Ectodermal cell (in vitro differentiated cells): Measurements from ENCODE around the gene BLNK.

Source experiments
- H3K27ac ChIP-seq: 2 replicates; pipeline ENCODE4 v1.7.0; 2013; ENCODE audit warnings: mild to moderate bottlenecking, low read depth, low read length; ENCODE audit not compliant: insufficient read depth, poor library complexity, severe bottlenecking
- H3K27me3 ChIP-seq: 2 replicates; pipeline ENCODE4 v1.7.0; 2013; ENCODE audit warnings: mild to moderate bottlenecking, low read length; ENCODE audit not compliant: insufficient read depth, control insufficient read depth, poor library complexity, severe bottlenecking
- H3K36me3 ChIP-seq: one replicate; pipeline ENCODE4 v1.7.0; 2013; ENCODE audit warnings: low read length; ENCODE audit not compliant: control insufficient read depth, insufficient read depth
- H3K4me1 ChIP-seq: one replicate; pipeline ENCODE4 v1.7.0; 2013; ENCODE audit warnings: low read length; ENCODE audit not compliant: control insufficient read depth, insufficient read depth
- H3K4me3 ChIP-seq: 2 replicates; pipeline ENCODE4 v1.7.0; 2013; ENCODE audit warnings: low read depth, low read length, control low read depth; ENCODE audit not compliant: insufficient read depth
- H3K9me3 ChIP-seq: 2 replicates; pipeline ENCODE4 v1.7.0; 2013; ENCODE audit warnings: mild to moderate bottlenecking, low read length, moderate library complexity; ENCODE audit not compliant: control insufficient read depth
- WGBS, 2 experiments: methylation state at CpG; one replicate each; pipeline ENCODE4 v1.1.7; 2013; ENCODE audit warnings: missing lambda C conversion rate in 2 of 2; 5-methylcytosine and 5-hydroxymethylcytosine counted together

BLNK gene

GRCh38 chr10:96263669-96264068 is 7.7 kb downstream of the BLNK start:
- no peaks in the 10 kb centered on the region for H3K9me3 ChIP-seq
- no peaks in the 10 kb centered on the region for H3K36me3 ChIP-seq
- H3K4me1 ChIP-seq, result no peaks in the 10 kb centered on the region
- WGBS, 2 experiments, result 93 to 94% methylated on average over 4 of the region's 4 CpGs
- H3K27ac ChIP-seq, result no peak overlapping the region
- H3K4me3 ChIP-seq, result no peak overlapping the region
- H3K27me3 ChIP-seq, result no peaks in the 10 kb centered on the region

- Histone ChIP-seq H3K9me3 (no peaks in the 10 kb centered on the region), H3K4me1 (no peaks in the 10 kb centered on the region), H3K27ac (no peak overlapping the region), H3K36me3 (no peaks in the 10 kb centered on the region), H3K27me3 (no peaks in the 10 kb centered on the region), H3K4me3 (no peak overlapping the region)
- WGBS, 2 experiments, result 91 to 93% methylated on average over 4 of the region's 4 CpGs
Observed at GRCh38 chr10:96263176-96263575, 8.2 kb downstream of the BLNK start.

GRCh38 chr10:96261930-96262329 is 9.4 kb downstream of the BLNK start:
- H3K36me3 ChIP-seq, result no peaks in the 10 kb centered on the region
- H3K4me1 ChIP-seq, result no peaks in the 10 kb centered on the region
- H3K4me3 ChIP-seq, result no peak overlapping the region
- H3K27ac ChIP-seq, result no peak overlapping the region
- no peaks in the 10 kb centered on the region for H3K9me3 ChIP-seq
- no peaks in the 10 kb centered on the region for H3K27me3 ChIP-seq
- WGBS, 2 experiments, result 93 to 95% methylated on average over 3 of the region's 3 CpGs

- Histone ChIP-seq H3K4me3 (no peak overlapping the region), H3K27me3 (no peaks in the 10 kb centered on the region), H3K27ac (no peak overlapping the region), H3K36me3 (no peaks in the 10 kb centered on the region), H3K4me1 (no peaks in the 10 kb centered on the region), H3K9me3 (no peaks in the 10 kb centered on the region)
- WGBS, 2 experiments, result 86 to 92% methylated on average over 1 of the region's 2 CpGs
Observed at GRCh38 chr10:96261132-96261531, 10.2 kb downstream of the BLNK start.

- H3K9me3 ChIP-seq, result no peaks in the 10 kb centered on the region
- H3K27me3 ChIP-seq, result no peaks in the 10 kb centered on the region
- H3K4me1 ChIP-seq, result no peaks in the 10 kb centered on the region
- H3K4me3 ChIP-seq, result no peak overlapping the region
- 94 to 95% methylated on average over 3 of the region's 3 CpGs for WGBS, 2 experiments
- H3K27ac ChIP-seq, result no peak overlapping the region
- H3K36me3 ChIP-seq, result no peaks in the 10 kb centered on the region
Observed at GRCh38 chr10:96260014-96260413, 11.4 kb downstream of the BLNK start.

- H3K27me3 ChIP-seq, result no peaks in the 10 kb centered on the region
- H3K4me3 ChIP-seq, result no peak overlapping the region
- no peaks in the 10 kb centered on the region for H3K4me1 ChIP-seq
- 82 to 88% methylated on average over 6 of the region's 6 CpGs for WGBS, 2 experiments
- no peak overlapping the region for H3K27ac ChIP-seq
- H3K36me3 ChIP-seq, result no peaks in the 10 kb centered on the region
- no peaks in the 10 kb centered on the region for H3K9me3 ChIP-seq
Observed at GRCh38 chr10:96259150-96259549, 12.2 kb downstream of the BLNK start.

GRCh38 chr10:96257944-96258343 is 13.4 kb downstream of the BLNK start:
- Histone ChIP-seq H3K27me3 (no peaks in the 10 kb centered on the region), H3K27ac (no peak overlapping the region), H3K36me3 (no peaks in the 10 kb centered on the region), H3K9me3 (no peaks in the 10 kb centered on the region), H3K4me3 (no peak overlapping the region), H3K4me1 (no peaks in the 10 kb centered on the region)
- 80 to 92% methylated on average over 4 of the region's 4 CpGs for WGBS, 2 experiments

GRCh38 chr10:96255549-96256333 is 15.6 kb downstream of the BLNK start:
- H3K27me3 ChIP-seq, result no peaks in the 10 kb centered on the region
- no peaks in the 10 kb centered on the region for H3K36me3 ChIP-seq
- WGBS, 2 experiments, result 49% methylated on average over 6 of the region's 6 CpGs
- H3K9me3 ChIP-seq, result no peaks in the 10 kb centered on the region
- H3K27ac ChIP-seq, result no peak overlapping the region
- no peak overlapping the region for H3K4me3 ChIP-seq
- no peaks in the 10 kb centered on the region for H3K4me1 ChIP-seq

- H3K4me1 ChIP-seq, result no peaks in the 10 kb centered on the region
- no peaks in the 10 kb centered on the region for H3K36me3 ChIP-seq
- 84 to 91% methylated on average over 4 to 5 of the region's 5 CpGs for WGBS, 2 experiments
- H3K9me3 ChIP-seq, result no peaks in the 10 kb centered on the region
- no peak overlapping the region for H3K27ac ChIP-seq
- no peak overlapping the region for H3K4me3 ChIP-seq
- no peaks in the 10 kb centered on the region for H3K27me3 ChIP-seq
Observed at GRCh38 chr10:96254976-96255375, 16.4 kb downstream of the BLNK start.

- Histone ChIP-seq H3K36me3 (no peaks in the 10 kb centered on the region), H3K4me3 (no peak overlapping the region), H3K9me3 (no peaks in the 10 kb centered on the region), H3K27ac (no peak overlapping the region), H3K4me1 (no peaks in the 10 kb centered on the region), H3K27me3 (no peaks in the 10 kb centered on the region)
- WGBS, 2 experiments, result 89 to 94% methylated on average over 5 of the region's 5 CpGs
Observed at GRCh38 chr10:96252730-96253129, 18.6 kb downstream of the BLNK start.
